SW480 (cell line): ENCODE data around the gene PTPRD.

ENCODE experiments used
- DNase-seq: peaks from one replicate; pipeline ENCODE4 v3.0.0-alpha.2; 2016; ENCODE audit warnings: low spot score

Gene PTPRD

GRCh38 chr9:10268531-10269485 lies 344.0 kb downstream of the PTPRD start:
- no peak for DNase-seq

GRCh38 chr9:10265153-10265631 lies 347.6 kb downstream of the PTPRD start:
- no peak for DNase-seq

GRCh38 chr9:10260501-10260900 lies 352.3 kb downstream of the PTPRD start:
- no peak for DNase-seq

- DNase-seq = no peak
These were observed 353.1 kb downstream of the PTPRD start for GRCh38 chr9:10259668-10260067.

GRCh38 chr9:10255758-10256157 lies 357.0 kb downstream of the PTPRD start:
- no peak for DNase-seq

- no peak for DNase-seq
These were observed 358.5 kb downstream of the PTPRD start for GRCh38 chr9:10254338-10254737.

GRCh38 chr9:10253341-10253740 lies 359.5 kb downstream of the PTPRD start:
- DNase-seq = no peak

GRCh38 chr9:10252174-10252573 lies 360.6 kb downstream of the PTPRD start:
- DNase-seq = no peak

- no peak for DNase-seq
These were observed 361.3 kb downstream of the PTPRD start for GRCh38 chr9:10251490-10251889.

- no peak for DNase-seq
These were observed 362.6 kb downstream of the PTPRD start for GRCh38 chr9:10250219-10250618.

GRCh38 chr9:10248890-10249289 lies 363.9 kb downstream of the PTPRD start:
- no peak for DNase-seq

- DNase-seq = no peak
These were observed 370.5 kb downstream of the PTPRD start for GRCh38 chr9:10242255-10242654.

- DNase-seq = no peak
These were observed 374.7 kb downstream of the PTPRD start for GRCh38 chr9:10238087-10238486.

- DNase-seq = no peak
These were observed 375.2 kb downstream of the PTPRD start for GRCh38 chr9:10237584-10237983.

- DNase-seq = no peak
These were observed 376.6 kb downstream of the PTPRD start for GRCh38 chr9:10236161-10236560.

- no peak for DNase-seq
These were observed 377.4 kb downstream of the PTPRD start for GRCh38 chr9:10235376-10235775.

GRCh38 chr9:10232352-10232930 lies 380.4 kb downstream of the PTPRD start:
- DNase-seq = no peak

GRCh38 chr9:10230512-10230911 lies 382.3 kb downstream of the PTPRD start:
- no peak for DNase-seq

- DNase-seq = no peak
These were observed 384.7 kb downstream of the PTPRD start for GRCh38 chr9:10228082-10228481.

- DNase-seq = no peak
These were observed 385.8 kb downstream of the PTPRD start for GRCh38 chr9:10226996-10227395.

- DNase-seq = no peak
These were observed 400.1 kb downstream of the PTPRD start for GRCh38 chr9:10212702-10213101.

GRCh38 chr9:10208691-10209069 lies 404.1 kb downstream of the PTPRD start:
- DNase-seq = no peak

- DNase-seq = no peak
These were observed 408.5 kb downstream of the PTPRD start for GRCh38 chr9:10204276-10204675.
